OCI-LY1 (cell line): ENCODE measurements around the gene MFSD12.

Experiments
- CTCF ChIP-seq: fragments of 200-600 bp; sonication (generic), shearing (Covaris generic); IDR thresholded peaks from 2 replicates; pipeline ENCODE4 v1.5.1; 2017; ENCODE audit warnings: mild to moderate bottlenecking, antibody characterized with exemption, low read length, moderate library complexity, mixed read lengths
- EZH2 ChIP-seq: fragments of 200-600 bp; sonication (generic), shearing (Covaris generic); IDR thresholded peaks from 2 replicates; pipeline ENCODE4 v1.8.0; 2017; ENCODE audit warnings: borderline replicate concordance, mixed run types, mild to moderate bottlenecking, antibody characterized with exemption, low read length, moderate library complexity, mixed read lengths

DNA sequence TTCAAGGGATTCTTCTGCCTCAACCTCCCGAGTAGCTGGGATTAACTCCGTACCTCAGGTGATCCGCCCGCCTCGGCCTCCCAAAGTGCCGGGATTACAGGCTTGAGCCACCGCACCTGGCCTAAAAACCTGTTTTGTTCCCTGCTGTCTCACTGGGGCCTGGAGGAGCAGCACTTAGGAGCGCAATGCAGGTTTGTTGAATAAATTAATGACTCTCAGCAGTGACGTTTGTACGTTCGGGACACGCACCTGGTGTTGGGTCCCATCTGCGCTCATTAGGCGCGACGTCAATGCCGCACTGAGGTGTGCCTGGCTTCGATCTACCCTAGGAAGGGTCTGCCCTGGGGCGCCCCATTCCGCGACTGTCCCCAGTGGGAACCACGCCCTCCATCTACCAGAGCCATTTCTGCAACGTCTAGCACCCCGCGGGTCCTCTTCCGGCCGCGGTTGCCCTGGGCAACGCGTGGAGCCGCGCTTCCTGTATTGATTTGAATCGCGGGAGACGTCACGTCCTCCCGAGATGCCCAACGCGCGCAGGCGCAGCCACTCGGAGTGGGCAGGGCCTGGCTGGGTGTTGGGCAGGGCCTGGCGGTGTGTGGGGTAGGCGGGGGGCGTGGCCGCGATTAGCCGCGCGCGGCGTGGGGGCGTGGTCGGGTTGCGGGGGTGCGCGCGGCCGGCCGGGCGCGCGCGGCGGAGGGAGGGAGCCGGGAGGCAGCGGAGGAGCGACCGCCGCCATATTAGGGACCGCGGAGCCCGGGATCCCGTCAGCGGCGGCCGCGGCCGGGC lies 51.6 kb downstream of the MFSD12 start, which contains the start of gene FZR1:
- TF ChIP-seq CTCF (no peak), EZH2 (no peak)
